Measurements from ENCODE around the gene TMCC1. TPM values are rescaled to one million over a fixed set of nuclear protein-coding genes. Genes with fewer than 3 reads are reported as not detected.
A peak's percentile ranks its signal among the peaks of the same experiment; 100 is the strongest.

Gene TMCC1
- total and polyA plus RNA-seq, 4 donors = 10.2 to 60.0 (median 11.0) TPM

DNA sequence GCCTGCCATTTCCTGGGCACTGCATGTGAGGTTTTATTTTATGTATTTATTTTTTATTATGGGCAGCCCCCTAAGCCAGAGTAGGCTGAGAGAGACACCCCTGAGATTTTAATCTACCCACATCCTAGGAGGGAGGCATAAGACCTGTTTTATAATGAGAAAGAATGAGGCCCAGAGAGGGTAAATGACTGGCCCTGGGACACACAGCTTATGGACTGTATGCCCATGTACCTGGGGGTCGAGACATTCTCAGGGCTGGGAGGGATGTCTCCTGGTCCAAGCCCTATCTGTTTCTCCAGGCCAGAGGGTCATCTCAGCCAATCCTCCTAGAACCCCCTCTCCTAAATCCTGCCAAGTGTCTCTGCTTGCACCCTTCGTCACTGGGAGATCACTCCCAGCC lies 293.2 kb downstream of the TMCC1 start:
- Histone ChIP-seq H3K4me3 (ENCODE audit: low read depth in 1 of 3, low read length in 3 of 3) (no peak overlapping the region), H3K36me3 (ENCODE audit: control insufficient read depth in 4 of 4, insufficient read depth in 3 of 4, low read depth in 1 of 4, low read length in 3 of 4) (no peaks in the 10 kb centered on the region), H3K27me3 (ENCODE audit: control insufficient read depth in 4 of 4, insufficient read depth in 4 of 4, low read length in 3 of 4) (no peaks in the 10 kb centered on the region), H3K4me1 (ENCODE audit: control insufficient read depth in 4 of 4, insufficient read depth in 4 of 4, low read length in 3 of 4) (peaks cover 3 to 46% (median 15%) of the 10 kb centered on the region in 4 donors), H3K27ac (ENCODE audit: low read depth in 1 of 2, low read length in 2 of 2) (peak overlapping the region in 1 of 2 donors; percentile 78), H3K9ac (ENCODE audit: low read depth in 1 of 2, low read length in 2 of 2) (no peak overlapping the region), H3K9me3 (ENCODE audit: control insufficient read depth in 4 of 4, low read length in 3 of 4) (no peaks in the 10 kb centered on the region)
- DNase-seq (ENCODE audit: low spot score) = no peak
- TF ChIP-seq EGR1 (IDR thresholded peaks at IDR 0.05; ENCODE audit: low read depth in 2 of 2) = no peak
- TF ChIP-seq, protein P1, sequence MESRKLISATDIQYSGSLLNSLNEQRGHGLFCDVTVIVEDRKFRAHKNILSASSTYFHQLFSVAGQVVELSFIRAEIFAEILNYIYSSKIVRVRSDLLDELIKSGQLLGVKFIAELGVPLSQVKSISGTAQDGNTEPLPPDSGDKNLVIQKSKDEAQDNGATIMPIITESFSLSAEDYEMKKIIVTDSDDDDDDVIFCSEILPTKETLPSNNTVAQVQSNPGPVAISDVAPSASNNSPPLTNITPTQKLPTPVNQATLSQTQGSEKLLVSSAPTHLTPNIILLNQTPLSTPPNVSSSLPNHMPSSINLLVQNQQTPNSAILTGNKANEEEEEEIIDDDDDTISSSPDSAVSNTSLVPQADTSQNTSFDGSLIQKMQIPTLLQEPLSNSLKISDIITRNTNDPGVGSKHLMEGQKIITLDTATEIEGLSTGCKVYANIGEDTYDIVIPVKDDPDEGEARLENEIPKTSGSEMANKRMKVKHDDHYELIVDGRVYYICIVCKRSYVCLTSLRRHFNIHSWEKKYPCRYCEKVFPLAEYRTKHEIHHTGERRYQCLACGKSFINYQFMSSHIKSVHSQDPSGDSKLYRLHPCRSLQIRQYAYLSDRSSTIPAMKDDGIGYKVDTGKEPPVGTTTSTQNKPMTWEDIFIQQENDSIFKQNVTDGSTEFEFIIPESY (IDR thresholded peaks at IDR 0.05) = no peak
- no peak for TF ChIP-seq TAF1 (conservative IDR thresholded peaks at IDR 0.05)
- TF ChIP-seq, protein P2, sequence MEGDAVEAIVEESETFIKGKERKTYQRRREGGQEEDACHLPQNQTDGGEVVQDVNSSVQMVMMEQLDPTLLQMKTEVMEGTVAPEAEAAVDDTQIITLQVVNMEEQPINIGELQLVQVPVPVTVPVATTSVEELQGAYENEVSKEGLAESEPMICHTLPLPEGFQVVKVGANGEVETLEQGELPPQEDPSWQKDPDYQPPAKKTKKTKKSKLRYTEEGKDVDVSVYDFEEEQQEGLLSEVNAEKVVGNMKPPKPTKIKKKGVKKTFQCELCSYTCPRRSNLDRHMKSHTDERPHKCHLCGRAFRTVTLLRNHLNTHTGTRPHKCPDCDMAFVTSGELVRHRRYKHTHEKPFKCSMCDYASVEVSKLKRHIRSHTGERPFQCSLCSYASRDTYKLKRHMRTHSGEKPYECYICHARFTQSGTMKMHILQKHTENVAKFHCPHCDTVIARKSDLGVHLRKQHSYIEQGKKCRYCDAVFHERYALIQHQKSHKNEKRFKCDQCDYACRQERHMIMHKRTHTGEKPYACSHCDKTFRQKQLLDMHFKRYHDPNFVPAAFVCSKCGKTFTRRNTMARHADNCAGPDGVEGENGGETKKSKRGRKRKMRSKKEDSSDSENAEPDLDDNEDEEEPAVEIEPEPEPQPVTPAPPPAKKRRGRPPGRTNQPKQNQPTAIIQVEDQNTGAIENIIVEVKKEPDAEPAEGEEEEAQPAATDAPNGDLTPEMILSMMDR (IDR thresholded peaks at IDR 0.05; ENCODE audit: low read depth, low read length, missing input control) = no peak
- no peak for TF ChIP-seq RXRA (IDR thresholded peaks at IDR 0.05)
- TF ChIP-seq, protein P3, sequence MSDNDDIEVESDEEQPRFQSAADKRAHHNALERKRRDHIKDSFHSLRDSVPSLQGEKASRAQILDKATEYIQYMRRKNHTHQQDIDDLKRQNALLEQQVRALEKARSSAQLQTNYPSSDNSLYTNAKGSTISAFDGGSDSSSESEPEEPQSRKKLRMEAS (IDR thresholded peaks at IDR 0.05) = no peak
- no peak for TF ChIP-seq YY1 (IDR thresholded peaks at IDR 0.05)
- TF ChIP-seq HNF4G (IDR thresholded peaks at IDR 0.05) = no peak
- no peak for TF ChIP-seq HNF4A (conservative IDR thresholded peaks at IDR 0.05)
- TF ChIP-seq RAD21 (IDR thresholded peaks at IDR 0.05) = no peak
- no peak for TF ChIP-seq GABPA (IDR thresholded peaks at IDR 0.05 in 1 of 2, conservative IDR thresholded peaks at IDR 0.05 in 1 of 2)
- TF ChIP-seq FOXA2 (IDR thresholded peaks at IDR 0.05) = no peak
- no peak for TF ChIP-seq JUND (IDR thresholded peaks at IDR 0.05)
- 90% methylated on average over 2 of the region's 2 CpGs for WGBS

DNA sequence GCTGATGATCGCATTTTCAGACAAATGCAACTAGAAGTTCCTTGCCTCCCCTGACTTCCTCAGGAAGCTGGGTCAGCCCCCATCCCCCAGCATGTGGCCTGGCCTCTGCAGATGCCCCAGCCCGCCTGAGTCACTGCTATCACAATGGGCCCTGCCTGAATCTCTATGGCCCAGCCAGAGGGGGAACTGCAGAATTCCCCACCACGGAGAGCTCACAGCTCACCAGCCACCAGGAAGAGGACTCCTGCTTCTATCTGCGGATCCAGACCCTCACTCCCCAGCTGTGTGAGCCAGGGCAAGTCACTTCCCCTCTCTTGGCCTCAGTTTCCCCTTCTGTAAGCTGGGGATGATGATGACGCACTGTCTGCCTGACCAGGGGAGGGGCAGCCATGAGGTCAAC lies 293.9 kb downstream of the TMCC1 start:
- Histone ChIP-seq H3K9me3 (ENCODE audit: control insufficient read depth in 4 of 4, low read length in 3 of 4) (no peaks in the 10 kb centered on the region), H3K4me1 (ENCODE audit: control insufficient read depth in 4 of 4, insufficient read depth in 4 of 4, low read length in 3 of 4) (peaks cover 5 to 49% (median 15%) of the 10 kb centered on the region in 4 donors), H3K27ac (ENCODE audit: low read depth in 1 of 2, low read length in 2 of 2) (peak overlapping the region; percentile 40 to 78), H3K4me3 (ENCODE audit: low read depth in 1 of 3, low read length in 3 of 3) (no peak overlapping the region), H3K27me3 (ENCODE audit: control insufficient read depth in 4 of 4, insufficient read depth in 4 of 4, low read length in 3 of 4) (no peaks in the 10 kb centered on the region), H3K9ac (ENCODE audit: low read depth in 1 of 2, low read length in 2 of 2) (no peak overlapping the region), H3K36me3 (ENCODE audit: control insufficient read depth in 4 of 4, insufficient read depth in 3 of 4, low read depth in 1 of 4, low read length in 3 of 4) (no peaks in the 10 kb centered on the region)
- WGBS = 63% methylated on average over 5 of the region's 5 CpGs
- DNase-seq (ENCODE audit: low spot score) = no peak
- no peak for TF ChIP-seq JUND (IDR thresholded peaks at IDR 0.05)
- peak in 1 of 2 donors; percentile 19 for TF ChIP-seq RAD21 (IDR thresholded peaks at IDR 0.05)
- no peak for TF ChIP-seq HNF4G (IDR thresholded peaks at IDR 0.05)
- no peak for TF ChIP-seq EGR1 (IDR thresholded peaks at IDR 0.05; ENCODE audit: low read depth in 2 of 2)
- TF ChIP-seq, protein P3 (IDR thresholded peaks at IDR 0.05) = no peak
- TF ChIP-seq, protein P4, sequence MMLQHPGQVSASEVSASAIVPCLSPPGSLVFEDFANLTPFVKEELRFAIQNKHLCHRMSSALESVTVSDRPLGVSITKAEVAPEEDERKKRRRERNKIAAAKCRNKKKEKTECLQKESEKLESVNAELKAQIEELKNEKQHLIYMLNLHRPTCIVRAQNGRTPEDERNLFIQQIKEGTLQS (IDR thresholded peaks at IDR 0.05) = no peak
- TF ChIP-seq NR2F2 (IDR thresholded peaks at IDR 0.05) = peak; percentile 84
- TF ChIP-seq, protein P2 (IDR thresholded peaks at IDR 0.05; ENCODE audit: low read depth, low read length, missing input control) = no peak
- no peak for TF ChIP-seq FOXA2 (IDR thresholded peaks at IDR 0.05)
- no peak for TF ChIP-seq YY1 (IDR thresholded peaks at IDR 0.05)
- TF ChIP-seq FOXA1 (IDR thresholded peaks at IDR 0.05) = no peak
- no peak for TF ChIP-seq SP1 (IDR thresholded peaks at IDR 0.05)
- TF ChIP-seq, protein P5, sequence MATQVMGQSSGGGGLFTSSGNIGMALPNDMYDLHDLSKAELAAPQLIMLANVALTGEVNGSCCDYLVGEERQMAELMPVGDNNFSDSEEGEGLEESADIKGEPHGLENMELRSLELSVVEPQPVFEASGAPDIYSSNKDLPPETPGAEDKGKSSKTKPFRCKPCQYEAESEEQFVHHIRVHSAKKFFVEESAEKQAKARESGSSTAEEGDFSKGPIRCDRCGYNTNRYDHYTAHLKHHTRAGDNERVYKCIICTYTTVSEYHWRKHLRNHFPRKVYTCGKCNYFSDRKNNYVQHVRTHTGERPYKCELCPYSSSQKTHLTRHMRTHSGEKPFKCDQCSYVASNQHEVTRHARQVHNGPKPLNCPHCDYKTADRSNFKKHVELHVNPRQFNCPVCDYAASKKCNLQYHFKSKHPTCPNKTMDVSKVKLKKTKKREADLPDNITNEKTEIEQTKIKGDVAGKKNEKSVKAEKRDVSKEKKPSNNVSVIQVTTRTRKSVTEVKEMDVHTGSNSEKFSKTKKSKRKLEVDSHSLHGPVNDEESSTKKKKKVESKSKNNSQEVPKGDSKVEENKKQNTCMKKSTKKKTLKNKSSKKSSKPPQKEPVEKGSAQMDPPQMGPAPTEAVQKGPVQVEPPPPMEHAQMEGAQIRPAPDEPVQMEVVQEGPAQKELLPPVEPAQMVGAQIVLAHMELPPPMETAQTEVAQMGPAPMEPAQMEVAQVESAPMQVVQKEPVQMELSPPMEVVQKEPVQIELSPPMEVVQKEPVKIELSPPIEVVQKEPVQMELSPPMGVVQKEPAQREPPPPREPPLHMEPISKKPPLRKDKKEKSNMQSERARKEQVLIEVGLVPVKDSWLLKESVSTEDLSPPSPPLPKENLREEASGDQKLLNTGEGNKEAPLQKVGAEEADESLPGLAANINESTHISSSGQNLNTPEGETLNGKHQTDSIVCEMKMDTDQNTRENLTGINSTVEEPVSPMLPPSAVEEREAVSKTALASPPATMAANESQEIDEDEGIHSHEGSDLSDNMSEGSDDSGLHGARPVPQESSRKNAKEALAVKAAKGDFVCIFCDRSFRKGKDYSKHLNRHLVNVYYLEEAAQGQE (IDR thresholded peaks at IDR 0.05) = no peak
- no peak for TF ChIP-seq HNF4A (conservative IDR thresholded peaks at IDR 0.05)
- TF ChIP-seq, protein P1 (IDR thresholded peaks at IDR 0.05) = no peak
- peak in 1 of 2 donors; percentile 16 for TF ChIP-seq RXRA (IDR thresholded peaks at IDR 0.05)
- TF ChIP-seq TAF1 (conservative IDR thresholded peaks at IDR 0.05) = no peak
- TF ChIP-seq GABPA (IDR thresholded peaks at IDR 0.05 in 1 of 2, conservative IDR thresholded peaks at IDR 0.05 in 1 of 2) = no peak

Measured in liver (tissue), 9 donors.